HepG2 (cell line): Measurements from ENCODE around the gene TPM3. TPM values are rescaled to one million over a fixed set of nuclear protein-coding genes. Genes with fewer than 3 reads are reported as not detected.

Experiments
- ATAC-seq: fragments of 200-7000 bp; cut with Tn5 transposase; 3 replicates; pipeline ENCODE4 v1.9.1; 2020; ENCODE audit warnings: mild to moderate bottlenecking, moderate library complexity
- BruUV-seq: library from RNA; stranded (reverse); fragments of 400-500 nt; replicated peaks from 2 replicates; lab custom pipeline; 2021; lab: Mats Ljungman, UMichigan
- CTCF ChIA-PET: fragments of 300-600 bp; formaldehyde crosslinking; extraction: SDS; loops from one replicate; lab custom pipeline; 2021; ENCODE audit warnings: low total read pairs, inconsistent platforms, low intra/inter-chr PET ratio; lab: Yijun Ruan, JAX
- POLR2A ChIA-PET: fragments of 350-600 bp; sonication (Branson Sonifier 250); formaldehyde crosslinking; loops from one replicate; lab custom pipeline; 2020; ENCODE audit warnings: antibody characterized with exemption, inconsistent platforms; lab: Yijun Ruan, JAX
- DNase-seq: peaks from one replicate; pipeline ENCODE4 v3.0.0-alpha.2; 2015; ENCODE audit warnings: low spot score
- FAIRE-seq: peaks from 3 replicates; lab custom pipeline; 2011; peaks lifted over from hg19 to GRCh38; lab: Jason Lieb, UNC
- H2AFZ ChIP-seq: one replicate; pipeline ENCODE4 v1.6.1; 2011; ENCODE audit warnings: low read length, inconsistent platforms
- H3K27ac ChIP-seq: fragments of 300-600 bp; 3 replicates; pipeline ENCODE4 v1.8.0; 2011; ENCODE audit warnings: mixed run types, mild to moderate bottlenecking, mixed read lengths, low read length, inconsistent platforms; ENCODE audit not compliant: insufficient read depth; ENCODE audit errors: extremely low read length
- H3K27me3 ChIP-seq, 2 experiments: fragments of 200-600 bp in 1 of 2; 2 replicates in 1 of 2; 3 replicates in 1 of 2; pipeline versions ENCODE4 v1.6.0 to v1.8.0; 2011; ENCODE audit warnings: low read length in 2 of 2, mild to moderate bottlenecking in 2 of 2, moderate library complexity in 2 of 2, inconsistent platforms in 1 of 2; ENCODE audit not compliant: insufficient read depth in 2 of 2, control insufficient read depth in 1 of 2
- H3K36me3 ChIP-seq, 2 experiments: fragments of 200-600 bp in 1 of 2; replicated peaks in 1 of 2; 2 replicates in 1 of 2; 3 replicates in 1 of 2; pipeline versions ENCODE4 v1.5.1 to v1.8.0; 2011; ENCODE audit warnings: low read length in 2 of 2, inconsistent platforms in 1 of 2; ENCODE audit not compliant: insufficient read depth in 2 of 2, control insufficient read depth in 1 of 2
- H3K4me1 ChIP-seq: 2 replicates; pipeline ENCODE4 v1.5.1; 2012; ENCODE audit warnings: low read length, inconsistent platforms; ENCODE audit not compliant: insufficient read depth
- H3K4me2 ChIP-seq: 2 replicates; pipeline ENCODE4 v1.6.0; 2011; ENCODE audit warnings: low read depth, low read length, inconsistent platforms
- H3K4me3 ChIP-seq, 3 experiments: fragments of 200-600 bp in 1 of 3; sonication (generic), shearing (Covaris generic) in 1 of 3; replicated peaks in 1 of 3; 2 replicates each; pipeline ENCODE4 v1.5.1; 2011 to 2016; ENCODE audit warnings: low read length in 3 of 3, inconsistent platforms in 2 of 3, low read depth in 2 of 3, mild to moderate bottlenecking in 2 of 3, control low read depth in 1 of 3, mixed read lengths in 1 of 3; ENCODE audit not compliant: insufficient read depth in 1 of 3
- H3K79me2 ChIP-seq: one replicate; pipeline ENCODE4 v1.6.1; 2011; ENCODE audit warnings: low read length, inconsistent platforms; ENCODE audit not compliant: insufficient read depth
- H3K9ac ChIP-seq: 2 replicates; pipeline ENCODE4 v1.6.0; 2011; ENCODE audit warnings: mild to moderate bottlenecking, low read depth, low read length, inconsistent platforms; ENCODE audit not compliant: insufficient read depth
- H3K9me3 ChIP-seq: 2 replicates; pipeline ENCODE4 v1.5.1; 2012; ENCODE audit warnings: mild to moderate bottlenecking, low read length
- H4K20me1 ChIP-seq: 2 replicates; pipeline ENCODE4 v1.6.0; 2011; ENCODE audit warnings: inconsistent platforms, mild to moderate bottlenecking, low read length, moderate library complexity; ENCODE audit not compliant: insufficient read depth
- BHLHE40 ChIP-seq: IDR thresholded peaks from 2 replicates; pipeline ENCODE4 v1.6.1; 2011; ENCODE audit warnings: low read length, improper control_type of control experiment
- CENPX ChIP-seq: sonication (generic); formaldehyde crosslinking; IDR thresholded peaks from 2 replicates; pipeline ENCODE4 v1.9.0; 2021; ENCODE audit warnings: mild to moderate bottlenecking, missing genetic modification reagents, moderate library complexity
- GMEB1 ChIP-seq: sonication (generic); formaldehyde crosslinking; IDR thresholded peaks from 2 replicates; pipeline ENCODE4 v1.5.1; 2020; ENCODE audit warnings: missing genetic modification reagents, mild to moderate bottlenecking, borderline replicate concordance
- GZF1 ChIP-seq: sonication (generic); formaldehyde crosslinking; IDR thresholded peaks from 2 replicates; pipeline ENCODE4 v1.5.1; 2020; ENCODE audit warnings: mild to moderate bottlenecking, missing genetic modification reagents
- LRRFIP1 ChIP-seq: sonication (generic); formaldehyde crosslinking; conservative IDR thresholded peaks from 2 replicates; pipeline ENCODE4 v1.4.0; 2020; ENCODE audit warnings: missing genetic modification reagents
- MAZ ChIP-seq, 2 experiments: sonication (generic) in 1 of 2; formaldehyde crosslinking in 1 of 2; IDR thresholded peaks; 2 replicates each; pipeline versions ENCODE4 v1.5.0 to v1.6.1; 2012 to 2020; ENCODE audit warnings: low read depth in 2 of 2, mild to moderate bottlenecking in 2 of 2, borderline replicate concordance in 1 of 2, improper control_type of control experiment in 1 of 2, low read length in 1 of 2, missing genetic modification reagents in 1 of 2, moderate library complexity in 1 of 2
- MXD3 ChIP-seq: IDR thresholded peaks from 2 replicates; pipeline ENCODE4 v1.6.1; 2016; ENCODE audit warnings: mild to moderate bottlenecking, missing biosample characterization, missing genetic modification reagents
- NR2F6 ChIP-seq, 2 experiments: IDR thresholded peaks; 2 replicates each; pipeline ENCODE4 v1.6.1; 2016; ENCODE audit warnings: antibody characterized with exemption in 1 of 2, mild to moderate bottlenecking in 1 of 2
- RFXANK ChIP-seq: IDR thresholded peaks from 2 replicates; pipeline ENCODE4 v1.6.1; 2016
- SKIL ChIP-seq: sonication (generic); formaldehyde crosslinking; IDR thresholded peaks from 2 replicates; pipeline ENCODE4 v1.8.0; 2022; ENCODE audit warnings: missing genetic modification reagents, mild to moderate bottlenecking, moderate library complexity, borderline replicate concordance
- SOX5 ChIP-seq: IDR thresholded peaks from 2 replicates; pipeline ENCODE4 v1.6.1; 2016; ENCODE audit warnings: borderline replicate concordance
- SP140L ChIP-seq: sonication (generic); formaldehyde crosslinking; IDR thresholded peaks from 2 replicates; pipeline ENCODE4 v1.4.0; 2020; ENCODE audit warnings: missing genetic modification reagents, borderline replicate concordance
- SRF ChIP-seq: IDR thresholded peaks from 2 replicates; pipeline ENCODE4 v1.6.1; 2011; ENCODE audit warnings: mild to moderate bottlenecking, low read depth, low read length, moderate library complexity
- ZNF704 ChIP-seq: sonication (generic); formaldehyde crosslinking; IDR thresholded peaks from 2 replicates; pipeline ENCODE4 v1.8.1; 2023; ENCODE audit warnings: mild to moderate bottlenecking, inconsistent platforms, moderate library complexity, missing genetic modification reagents, borderline replicate concordance
- ZNF782 ChIP-seq: sonication (generic); formaldehyde crosslinking; IDR thresholded peaks from 2 replicates; pipeline ENCODE4 v1.4.0; 2020; ENCODE audit warnings: missing genetic modification reagents, mild to moderate bottlenecking, borderline replicate concordance
- WGBS: methylation state at CpG from one replicate; pipeline ENCODE4 v1.1.6; 2017; ENCODE audit warnings: low lambda C conversion rate; 5-methylcytosine and 5-hydroxymethylcytosine counted together
- in situ Hi-C: cut with HindIII; loops from 2 replicates; pipeline ENCODE4 v1.10.0; 2017; ENCODE audit warnings: low pct_unique_long_range_greater_than_20kb; ENCODE audit not compliant: extremely low pct_ligation_motif_present
- intact Hi-C: fragments of 100-400 bp; cut with micrococcal nuclease; formaldehyde crosslinking; loops from one replicate; pipeline ENCODE4 v1.10.0; 2022; ENCODE audit not compliant: unreplicated experiment
- polyA plus RNA-seq, 8 experiments: library from polyadenylated mRNA; depleted of rRNA in 3 of 8; stranded (reverse) in 7 of 8; unstranded in 1 of 8; fragments of >200 nt; fragmentation: Illumina TruSeq in 4 of 8; extraction: Trizol in 4 of 8; gene quantifications; 2 replicates each; pipeline versions ENCODE4 v1.2.1 to v1.2.3, GENCODE V29; 2011 to 2016; ENCODE audit warnings: low read depth in 4 of 8, missing spikeins in 1 of 8, mixed read lengths in 1 of 8; ENCODE audit not compliant: insufficient read depth in 1 of 8
- total RNA-seq, 5 experiments: library from RNA; depleted of rRNA; stranded (reverse); fragments of >200 nt; fragmentation: Illumina TruSeq; extraction: Trizol; gene quantifications; 2 replicates each; pipeline ENCODE4 v1.2.3, GENCODE V29; 2016; ENCODE audit warnings: low read depth in 1 of 5

Gene TPM3
- total and polyA plus RNA-seq, 2 of the 13 experiments (the other 11 are each of a cell fraction or from before 2014, with no cell fraction given) = 160 to 307 TPM

GRCh38 chr1:154222518-154222917 is 30.6 kb upstream of the TPM3 start:
- Histone ChIP-seq H3K9ac (peak overlapping the region; percentile 85; the same call in 1 of the 2 replicates), H3K4me3 (peak overlapping the region; percentile 76 to 96 (median 89); a peak in 5 of 6 replicates), H3K79me2 (peaks cover 91% of the 10 kb centered on the region), H3K36me3 (peaks cover 9 to 41% of the 10 kb centered on the region in 2 experiments), H3K4me1 (peaks cover 75% of the 10 kb centered on the region), H4K20me1 (peaks cover 28% of the 10 kb centered on the region), H3K4me2 (peak overlapping the region; percentile 76), H3K9me3 (no peaks in the 10 kb centered on the region), H3K27ac (no peak overlapping the region), H2AFZ (no peak overlapping the region), H3K27me3 (no peaks in the 10 kb centered on the region; a peak in 1 of 5 replicates)
- no TSS peak for BruUV-seq
- in situ Hi-C loops = no loop called here
- CTCF ChIA-PET = no interaction called here
- 95% methylated on average over 1 of the region's 1 CpG for WGBS
- FAIRE-seq = no peak
- no peak for DNase-seq
- POLR2A ChIA-PET = interaction anchor here (1.0 to 1.2 kb wide), 2 partner anchors 18 to 113 kb away, joined by 3 read pairs; no protein-coding TSS in a partner anchor
- no peak for ATAC-seq
- intact Hi-C loops = no loop called here
- TF ChIP-seq MXD3 (CRISPR knock-in tag) (no peak), MAZ (IDR thresholded peaks at IDR 0.05; ENCODE audit: borderline replicate concordance, low read depth, low read length) (no peak), MAZ (CRISPR knock-in tag; IDR thresholded peaks at IDR 0.05; ENCODE audit: low read depth) (no peak), SP140L (no peak), SRF (no peak), RFXANK (CRISPR knock-in tag) (no peak), NR2F6 (IDR thresholded peaks at IDR 0.05) (no peak), NR2F6 (CRISPR knock-in tag; IDR thresholded peaks at IDR 0.05) (no peak), BHLHE40 (no peak), GZF1 (CRISPR knock-in tag) (no peak), GMEB1 (CRISPR knock-in tag) (no peak), SOX5 (CRISPR knock-in tag) (no peak), CENPX (CRISPR knock-in tag) (no peak), ZNF782 (CRISPR knock-in tag) (no peak), SKIL (CRISPR knock-in tag) (no peak), LRRFIP1 (CRISPR knock-in tag) (no peak), ZNF704 (no peak)
